T-helper 17 cell (primary cell): ENCODE measurements around the gene PLAC1. TPM values are rescaled to one million over a fixed set of nuclear protein-coding genes. Genes with fewer than 3 reads are reported as not detected.
A peak's percentile ranks its signal among the peaks of the same experiment; 100 is the strongest.

Source experiments
- ATAC-seq: fragments of 150-1000 bp; cut with Tn5 transposase; 2 replicates; pipeline ENCODE4 v1.10.0; 2021; ENCODE audit warnings: mild to moderate bottlenecking, moderate library complexity
- DNase-seq, 3 donors: peaks; one replicate each; pipeline versions ENCODE4 v3.0.0 to v3.0.0-alpha.2; 2020 to 2021
- H3K9me3 ChIP-seq: one replicate; pipeline ENCODE4 v1.7.0; 2013; ENCODE audit warnings: low read length, mild to moderate bottlenecking; ENCODE audit not compliant: control insufficient read depth, poor library complexity, severe bottlenecking
- H3K27ac Mint-ChIP-seq: one replicate; pipeline ENCODE4 v1.8.0; 2022; ENCODE audit warnings: mild to moderate bottlenecking, moderate library complexity, mixed read lengths
- H3K27me3 Mint-ChIP-seq: one replicate; pipeline ENCODE4 v1.8.0; 2022; ENCODE audit warnings: mixed read lengths
- H3K36me3 Mint-ChIP-seq: one replicate; pipeline ENCODE4 v1.8.0; 2022; ENCODE audit warnings: low read depth, mixed read lengths
- H3K4me1 Mint-ChIP-seq: one replicate; pipeline ENCODE4 v1.8.0; 2022; ENCODE audit warnings: mild to moderate bottlenecking, mixed read lengths
- H3K4me3 Mint-ChIP-seq: one replicate; pipeline ENCODE4 v1.8.0; 2022; ENCODE audit warnings: mild to moderate bottlenecking, moderate library complexity, mixed read lengths
- total RNA-seq, 4 donors: library from RNA in 2 of 4; stranded (reverse) in 2 of 4; gene quantifications; one replicate each; pipeline ENCODE4 v1.2.3 and lab custom pipeline; 2022 to 2026

The PLAC1 gene
- total RNA-seq, 2 donors from 2014 or later, result not detected

DNA sequence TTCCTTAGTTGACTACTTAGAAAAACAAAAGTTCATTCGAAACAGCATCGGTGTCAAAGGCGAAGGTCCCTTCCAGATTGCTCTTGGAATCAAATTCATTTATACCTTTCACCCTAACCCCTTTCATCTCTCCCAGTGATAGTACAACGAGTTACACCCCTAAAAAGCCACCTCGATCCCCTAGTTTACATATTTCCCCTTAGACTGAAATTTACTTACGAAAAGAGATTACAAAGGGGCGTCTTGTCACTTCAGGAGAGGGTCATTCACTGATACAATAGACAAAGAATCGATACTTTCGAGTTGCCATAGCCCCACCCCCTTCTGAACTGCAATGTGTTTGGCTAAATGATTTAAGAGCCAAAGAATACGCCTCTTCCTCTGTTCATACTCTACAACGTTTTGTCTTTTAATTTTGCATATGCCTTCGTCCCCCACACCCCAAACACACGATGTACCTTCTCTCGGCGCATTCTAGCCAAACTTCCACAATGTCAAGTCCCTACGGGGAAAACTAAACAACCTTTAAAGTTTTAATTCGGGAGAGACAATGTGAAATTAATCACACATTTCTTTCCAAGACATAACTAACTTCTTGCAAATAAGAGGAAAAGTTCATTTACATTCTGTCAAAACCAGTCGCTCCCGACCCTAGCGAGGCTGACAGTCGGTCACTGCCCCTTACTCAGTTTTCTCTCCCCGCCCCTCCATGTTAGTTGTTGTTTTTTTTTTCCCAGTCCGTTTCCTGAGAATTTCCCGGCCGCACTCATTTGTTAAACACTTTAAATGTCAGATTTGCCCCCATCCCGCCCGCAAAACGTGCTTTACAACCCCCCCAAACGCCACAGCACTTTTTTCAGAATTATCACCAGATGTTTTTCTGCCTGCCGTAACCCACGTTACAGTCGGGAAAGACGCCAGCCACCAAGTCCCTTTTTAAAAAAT lies 109.7 kb downstream of the PLAC1 start:
- Mint-ChIP-seq H3K4me1 (peaks cover 16% of the 10 kb centered on the region), H3K4me3 (peak overlapping the region; percentile 95), H3K27me3 (peaks cover 37% of the 10 kb centered on the region), H3K27ac (peak overlapping the region; percentile 81), H3K36me3 (peaks cover 4% of the 10 kb centered on the region)
- ATAC-seq (no peak), DNase-seq (no peak)
- H3K9me3 ChIP-seq, result no peaks in the 10 kb centered on the region

GRCh38 chrX:134547047-134547679 lies 111.1 kb downstream of the PLAC1 start:
- Mint-ChIP-seq H3K36me3 (peaks cover 4% of the 10 kb centered on the region), H3K4me3 (no peak overlapping the region), H3K27me3 (peaks cover 32% of the 10 kb centered on the region), H3K27ac (no peak overlapping the region), H3K4me1 (peaks cover 16% of the 10 kb centered on the region)
- ATAC-seq (no peak), DNase-seq (no peak)
- H3K9me3 ChIP-seq, result no peaks in the 10 kb centered on the region

GRCh38 chrX:134546187-134546586 lies 112.1 kb downstream of the PLAC1 start:
- no peaks in the 10 kb centered on the region for H3K9me3 ChIP-seq
- no peak overlapping the region for H3K4me3 Mint-ChIP-seq
- H3K27ac Mint-ChIP-seq, result no peak overlapping the region
- DNase-seq (no peak), ATAC-seq (no peak)
- peaks cover 26% of the 10 kb centered on the region for H3K27me3 Mint-ChIP-seq
- H3K36me3 Mint-ChIP-seq, result peaks cover 4% of the 10 kb centered on the region
- H3K4me1 Mint-ChIP-seq, result peaks cover 16% of the 10 kb centered on the region

GRCh38 chrX:134545510-134545909 lies 112.8 kb downstream of the PLAC1 start:
- Mint-ChIP-seq H3K4me3 (no peak overlapping the region), H3K4me1 (peaks cover 15% of the 10 kb centered on the region), H3K27me3 (peaks cover 25% of the 10 kb centered on the region), H3K27ac (no peak overlapping the region), H3K36me3 (peaks cover 4% of the 10 kb centered on the region)
- ATAC-seq (no peak), DNase-seq (no peak)
- no peaks in the 10 kb centered on the region for H3K9me3 ChIP-seq

GRCh38 chrX:134544513-134545151 lies 113.6 kb downstream of the PLAC1 start:
- Mint-ChIP-seq H3K27me3 (peaks cover 17% of the 10 kb centered on the region), H3K4me1 (peaks cover 10% of the 10 kb centered on the region), H3K4me3 (no peak overlapping the region), H3K36me3 (peaks cover 2% of the 10 kb centered on the region), H3K27ac (no peak overlapping the region)
- DNase-seq (no peak), ATAC-seq (no peak)
- H3K9me3 ChIP-seq, result no peaks in the 10 kb centered on the region

DNA sequence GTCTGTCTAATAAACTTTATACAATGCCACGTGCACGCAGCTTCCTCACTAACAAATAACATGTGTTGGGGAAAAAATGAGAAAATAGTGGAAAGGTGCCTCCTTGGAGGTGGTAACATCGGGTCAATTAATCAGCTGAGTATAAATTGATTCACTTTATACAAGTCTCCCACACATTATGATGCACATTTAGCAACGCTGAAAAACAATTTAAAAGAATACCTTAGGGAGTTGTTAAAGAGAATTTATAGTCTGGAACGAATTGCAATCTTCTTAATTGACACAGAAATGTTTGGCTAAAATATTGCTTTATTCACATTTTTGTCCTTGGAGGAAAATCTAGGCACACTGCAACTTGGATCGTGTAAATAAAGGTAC lies 114.1 kb downstream of the PLAC1 start:
- peaks cover 15% of the 10 kb centered on the region for H3K27me3 Mint-ChIP-seq
- H3K4me3 Mint-ChIP-seq, result no peak overlapping the region
- ATAC-seq, result no peak

GRCh38 chrX:134543288-134543687 lies 115.0 kb downstream of the PLAC1 start:
- H3K4me3 Mint-ChIP-seq, result no peak overlapping the region
- H3K36me3 Mint-ChIP-seq, result no peaks in the 10 kb centered on the region
- no peak for DNase-seq
- peaks cover 7% of the 10 kb centered on the region for H3K27me3 Mint-ChIP-seq
- ATAC-seq, result no peak
- peaks cover under 1% of the 10 kb centered on the region for H3K4me1 Mint-ChIP-seq
- H3K9me3 ChIP-seq, result no peaks in the 10 kb centered on the region
- no peak overlapping the region for H3K27ac Mint-ChIP-seq

More for the DNA sequence above, 114.1 kb downstream of the PLAC1 start:
- no peak for DNase-seq
- Mint-ChIP-seq H3K36me3 (peaks cover 2% of the 10 kb centered on the region), H3K27ac (no peak overlapping the region), H3K4me1 (peaks cover 9% of the 10 kb centered on the region)
- H3K9me3 ChIP-seq, result no peaks in the 10 kb centered on the region

GRCh38 chrX:134542485-134542884 lies 115.8 kb downstream of the PLAC1 start:
- H3K4me3 Mint-ChIP-seq, result no peak overlapping the region

DNA sequence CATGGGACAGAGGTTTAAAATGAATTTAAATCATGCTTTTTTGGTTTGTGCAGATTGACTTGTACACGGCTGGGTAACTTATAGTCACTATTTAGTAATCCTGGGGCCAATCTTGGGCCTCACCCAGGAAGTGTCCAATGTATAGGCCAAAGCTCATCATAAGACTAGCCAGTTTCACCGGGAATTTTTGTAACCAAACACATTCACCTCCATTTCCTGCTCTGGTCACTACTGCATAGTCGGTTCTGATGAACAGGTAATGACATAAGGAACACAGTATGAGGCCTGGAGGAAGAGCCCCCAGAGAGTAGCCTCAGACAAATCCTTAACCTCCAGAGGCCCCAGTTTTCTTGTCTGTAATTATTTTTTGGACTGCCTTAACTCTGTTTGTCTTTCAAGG lies 116.4 kb downstream of the PLAC1 start:
- DNase-seq (no peak), ATAC-seq (no peak)
- Mint-ChIP-seq H3K27me3 (peaks cover 4% of the 10 kb centered on the region), H3K27ac (no peak overlapping the region), H3K4me3 (no peak overlapping the region), H3K36me3 (no peaks in the 10 kb centered on the region), H3K4me1 (no peaks in the 10 kb centered on the region)
- no peaks in the 10 kb centered on the region for H3K9me3 ChIP-seq

More at GRCh38 chrX:134542485-134542884, 115.8 kb downstream of the PLAC1 start:
- Mint-ChIP-seq H3K36me3 (no peaks in the 10 kb centered on the region), H3K27ac (no peak overlapping the region), H3K4me1 (no peaks in the 10 kb centered on the region), H3K27me3 (peaks cover 4% of the 10 kb centered on the region)
- DNase-seq (no peak), ATAC-seq (no peak)
- H3K9me3 ChIP-seq, result no peaks in the 10 kb centered on the region

DNA sequence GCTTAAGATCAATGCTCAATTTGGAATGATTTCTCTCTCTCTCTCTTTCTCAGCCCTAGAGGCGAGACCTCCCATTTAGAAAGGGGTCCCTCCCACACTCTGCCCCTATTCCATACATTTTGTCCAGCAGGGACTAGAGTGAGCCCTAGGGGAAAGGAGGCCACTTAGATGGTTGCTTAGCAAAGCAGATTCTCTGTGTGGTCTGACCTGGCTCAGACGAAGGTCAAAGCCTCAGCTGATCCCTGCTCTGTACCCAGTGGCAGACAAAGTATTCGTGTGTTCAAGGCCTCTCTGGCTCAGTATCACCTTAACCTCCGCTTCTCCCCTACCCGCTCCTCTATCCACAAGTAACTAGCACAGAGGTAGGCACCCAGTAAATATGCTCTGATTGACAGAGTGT lies 120.0 kb downstream of the PLAC1 start:
- H3K27ac Mint-ChIP-seq, result no peak overlapping the region
- H3K4me1 Mint-ChIP-seq, result no peaks in the 10 kb centered on the region
- H3K36me3 Mint-ChIP-seq, result no peaks in the 10 kb centered on the region

GRCh38 chrX:134537179-134537955 lies 120.9 kb downstream of the PLAC1 start:
- Mint-ChIP-seq H3K36me3 (no peaks in the 10 kb centered on the region), H3K4me3 (no peak overlapping the region), H3K27ac (no peak overlapping the region), H3K27me3 (no peaks in the 10 kb centered on the region), H3K4me1 (no peaks in the 10 kb centered on the region)
- H3K9me3 ChIP-seq, result no peaks in the 10 kb centered on the region
- ATAC-seq (no peak), DNase-seq (no peak)

More for the DNA sequence above, 120.0 kb downstream of the PLAC1 start:
- H3K9me3 ChIP-seq, result no peaks in the 10 kb centered on the region
- DNase-seq (no peak), ATAC-seq (no peak)
- H3K4me3 Mint-ChIP-seq, result no peak overlapping the region
- H3K27me3 Mint-ChIP-seq, result no peaks in the 10 kb centered on the region

GRCh38 chrX:134533952-134534351 lies 124.3 kb downstream of the PLAC1 start:
- H3K36me3 Mint-ChIP-seq, result no peaks in the 10 kb centered on the region

DNA sequence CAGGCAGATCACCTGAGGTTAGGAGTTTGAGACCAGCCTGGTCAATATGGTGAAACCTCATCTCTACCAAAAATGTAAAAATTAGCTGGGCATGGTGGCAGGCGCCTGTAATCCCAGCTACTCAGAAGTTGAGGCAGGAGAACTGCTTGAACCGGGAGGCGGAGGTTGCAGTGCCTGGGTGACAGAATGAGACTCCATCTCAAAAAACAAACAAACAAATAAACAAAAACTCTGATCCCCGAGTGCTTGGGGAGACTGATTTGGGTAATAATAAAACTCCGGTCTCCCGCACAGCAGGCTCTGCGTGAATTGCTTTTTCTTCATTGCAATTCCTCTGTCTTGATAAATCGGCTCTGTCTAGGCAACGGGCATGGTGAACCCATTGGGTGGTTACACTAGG lies 124.9 kb downstream of the PLAC1 start:
- Mint-ChIP-seq H3K4me3 (no peak overlapping the region), H3K36me3 (no peaks in the 10 kb centered on the region), H3K4me1 (no peaks in the 10 kb centered on the region), H3K27me3 (no peaks in the 10 kb centered on the region), H3K27ac (no peak overlapping the region)
- DNase-seq, result no peak
- no peak for ATAC-seq
- no peaks in the 10 kb centered on the region for H3K9me3 ChIP-seq

More at GRCh38 chrX:134533952-134534351, 124.3 kb downstream of the PLAC1 start:
- DNase-seq, result no peak
- no peak for ATAC-seq
- Mint-ChIP-seq H3K27ac (no peak overlapping the region), H3K4me1 (no peaks in the 10 kb centered on the region), H3K27me3 (no peaks in the 10 kb centered on the region), H3K4me3 (no peak overlapping the region)
- no peaks in the 10 kb centered on the region for H3K9me3 ChIP-seq
